NCI-H2081 (cell line): Measurements from ENCODE around the gene TPD52L3.

ENCODE experiments used
- DNase-seq, 2 experiments: peaks; one replicate each; lab custom pipeline; 2025; lab: John Stamatoyannopoulos, UW

TPD52L3 gene

DNA sequence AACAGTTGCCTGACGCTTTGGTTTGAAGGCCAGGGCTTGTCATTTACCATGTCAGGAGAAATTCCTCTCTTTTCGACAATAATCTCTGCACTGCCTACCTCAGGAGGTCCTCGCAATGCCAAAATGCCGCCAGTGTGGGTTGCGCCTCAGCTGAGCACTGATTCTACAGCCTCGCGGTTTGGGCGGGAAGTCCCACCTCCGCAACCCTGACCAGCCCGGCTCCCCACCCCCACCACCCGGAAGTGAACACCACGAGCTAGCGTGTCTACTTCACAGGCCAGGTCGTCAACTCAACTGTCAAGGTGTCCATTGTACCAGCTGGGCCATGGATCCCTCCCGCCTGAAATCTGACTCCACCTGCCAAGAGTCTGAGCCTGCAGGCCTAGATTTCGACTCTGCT is at the start of gene TPD52L3:
TSS of gene TPD52L3 (plus strand) at position 273 of the 400 bp plus-strand sequence. CDS start 221 bp downstream, outside the sequence.
- DNase-seq, result no peak

DNA sequence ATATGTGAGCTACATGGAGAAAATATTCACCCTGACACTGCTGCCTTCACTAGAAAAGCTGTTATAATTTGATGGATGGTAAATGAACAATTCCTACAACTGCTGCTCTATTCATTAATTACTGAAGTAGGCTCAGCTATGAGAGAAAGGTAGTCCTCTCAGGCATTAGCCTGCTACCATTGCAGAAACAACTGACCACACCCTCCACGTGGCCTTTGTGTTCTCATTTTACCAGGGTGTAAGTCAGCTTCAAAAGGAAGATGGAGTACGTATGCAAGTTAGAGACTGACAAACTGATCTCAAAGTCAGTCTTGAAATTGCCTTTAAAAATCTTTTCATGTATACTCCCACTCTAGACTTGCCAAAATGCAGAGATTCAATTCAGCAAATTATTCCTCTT is 26.3 kb upstream of the TPD52L3 start:
- no peak for DNase-seq

DNA sequence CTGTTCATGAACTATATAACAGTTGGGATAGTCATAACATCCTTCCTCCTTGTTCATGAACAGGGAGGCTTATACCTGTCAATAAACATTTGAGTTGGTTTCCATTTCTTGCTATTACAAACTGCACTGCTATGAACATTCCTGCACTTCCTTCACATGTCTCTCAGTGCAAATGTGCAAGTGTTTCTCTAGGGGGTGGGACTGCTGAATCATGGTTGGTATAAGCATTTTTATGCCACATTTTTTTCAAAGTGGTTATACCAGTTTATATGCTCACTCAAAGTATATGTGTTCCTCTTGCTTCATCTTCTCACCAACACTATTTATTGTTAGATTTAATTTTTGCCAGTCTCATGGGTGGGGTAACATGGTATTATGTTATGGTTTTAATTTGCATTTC is 25.8 kb upstream of the TPD52L3 start:
- no peak for DNase-seq

DNA sequence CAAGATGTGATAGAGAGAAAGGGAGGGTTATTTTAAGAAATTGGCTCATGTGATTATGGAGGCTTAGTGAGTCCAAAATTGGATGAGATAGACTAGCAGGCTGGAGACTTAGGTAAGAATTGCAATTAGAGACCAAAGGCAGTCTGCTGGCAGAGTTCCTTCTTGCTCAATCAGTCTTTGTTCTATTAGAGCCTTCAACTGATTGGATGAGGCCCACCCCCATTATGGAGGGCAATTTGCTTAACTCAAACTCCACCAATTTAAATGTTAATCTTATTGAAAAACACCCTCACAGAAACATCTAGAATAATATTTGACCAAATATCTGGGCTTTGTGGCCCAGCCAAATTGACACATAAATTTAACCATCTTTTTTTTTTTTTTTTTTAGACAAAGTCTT is 23.9 kb upstream of the TPD52L3 start:
- DNase-seq, result no peak

DNA sequence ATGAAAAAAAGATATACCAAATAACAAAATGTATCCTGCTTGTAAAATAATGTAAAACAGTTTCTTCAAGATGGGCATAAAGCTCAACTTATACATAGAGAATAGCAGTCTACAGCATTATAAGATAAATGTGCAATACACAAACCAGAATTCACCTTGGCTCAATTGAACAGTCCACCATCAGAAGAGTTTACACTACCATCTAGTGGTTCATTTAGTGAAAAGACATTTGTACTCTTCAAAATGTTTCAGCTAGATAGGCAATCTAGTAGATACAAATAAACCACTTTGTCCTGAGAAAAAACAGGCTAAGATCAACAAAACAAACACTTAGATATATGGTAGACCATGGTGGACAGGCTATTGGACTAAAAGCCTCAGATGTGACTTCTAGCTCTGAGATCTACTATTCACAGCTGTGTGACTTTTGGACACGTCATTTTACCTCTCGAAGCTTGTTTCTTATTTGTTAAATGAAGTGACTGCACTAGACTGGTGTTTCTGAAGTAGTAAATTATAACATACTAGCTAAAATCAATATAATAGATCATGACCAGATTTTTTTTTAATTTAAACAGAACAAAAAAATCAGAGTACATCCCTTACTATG is 22.1 kb upstream of the TPD52L3 start:
- peak; percentile 35 to 54 for DNase-seq

DNA sequence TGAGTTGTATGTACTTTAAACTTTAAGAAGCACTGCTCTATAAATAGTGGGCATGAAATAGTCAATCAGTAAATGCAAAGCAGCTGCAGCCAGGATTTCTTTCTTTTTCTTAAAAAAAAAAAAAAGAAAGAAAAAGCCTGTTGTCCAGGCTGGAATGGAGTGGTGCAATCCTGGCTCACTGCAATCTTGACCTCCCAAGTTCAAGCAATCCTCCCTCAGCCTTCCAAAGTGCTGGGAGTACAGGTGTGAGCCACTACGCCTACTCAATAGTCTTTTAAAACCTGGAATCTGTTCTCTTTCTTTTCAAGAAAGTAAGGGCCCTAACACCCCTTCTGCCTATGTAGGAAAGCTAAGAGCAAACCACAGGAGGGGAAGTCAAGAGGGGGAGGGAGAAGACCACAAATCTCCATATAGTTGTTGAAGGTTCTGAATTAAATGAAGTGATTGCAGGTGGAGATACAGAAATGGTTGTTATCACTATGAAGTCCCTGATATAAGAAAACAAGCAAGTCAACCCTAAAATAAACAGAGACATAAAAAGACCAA is 20.6 kb upstream of the TPD52L3 start:
- DNase-seq, result no peak

DNA sequence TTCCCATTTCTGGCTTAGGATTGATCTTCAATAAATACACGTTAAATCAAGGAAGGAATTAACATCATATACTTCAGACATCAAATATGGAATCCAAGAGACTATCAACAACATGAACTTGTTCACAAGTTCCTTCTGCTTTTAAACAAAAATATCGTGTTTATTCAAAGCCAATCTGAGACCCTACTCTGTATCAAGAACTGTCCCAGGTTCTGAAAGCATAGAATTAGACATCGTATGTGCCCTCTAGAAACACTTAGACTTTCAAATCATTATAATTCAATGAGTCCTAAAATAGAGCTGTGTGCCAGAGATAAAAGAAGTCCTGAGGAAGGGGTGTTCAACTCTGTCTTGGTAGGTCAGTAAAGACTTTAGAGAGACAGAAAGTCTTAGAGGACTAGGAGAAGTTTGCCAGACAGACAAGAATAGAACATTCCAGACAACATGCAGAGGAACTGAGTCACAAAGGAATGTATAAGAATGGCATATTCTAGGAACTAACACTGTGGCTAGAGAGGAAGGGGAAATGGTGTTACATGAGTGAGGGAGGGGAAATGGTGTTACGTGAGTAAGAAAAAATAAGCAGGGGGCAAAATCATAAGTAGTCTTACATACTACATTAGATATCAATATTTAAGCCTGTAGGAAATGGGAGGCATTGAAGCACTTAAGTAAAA is 2.9 kb downstream of the TPD52L3 start:
- DNase-seq, result no peak

DNA sequence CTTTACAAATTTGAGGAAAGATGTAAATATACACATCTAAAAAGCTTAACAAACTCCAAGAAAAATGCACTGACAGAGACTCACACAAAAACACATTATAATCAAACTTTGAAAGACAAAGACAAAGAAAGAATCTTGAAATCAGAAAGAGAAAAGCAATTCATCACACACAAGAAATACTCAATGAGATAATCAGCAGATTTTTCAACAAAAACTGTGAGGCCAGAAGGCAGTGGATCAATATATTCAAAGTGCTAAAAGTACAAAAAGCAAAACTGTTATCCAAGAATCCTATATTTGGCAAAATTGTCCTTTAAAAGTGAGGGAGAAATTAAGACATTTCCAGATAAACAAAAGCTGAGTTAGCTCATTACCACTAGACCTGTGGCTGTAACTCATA is 6.1 kb downstream of the TPD52L3 start:
- DNase-seq, result no peak

DNA sequence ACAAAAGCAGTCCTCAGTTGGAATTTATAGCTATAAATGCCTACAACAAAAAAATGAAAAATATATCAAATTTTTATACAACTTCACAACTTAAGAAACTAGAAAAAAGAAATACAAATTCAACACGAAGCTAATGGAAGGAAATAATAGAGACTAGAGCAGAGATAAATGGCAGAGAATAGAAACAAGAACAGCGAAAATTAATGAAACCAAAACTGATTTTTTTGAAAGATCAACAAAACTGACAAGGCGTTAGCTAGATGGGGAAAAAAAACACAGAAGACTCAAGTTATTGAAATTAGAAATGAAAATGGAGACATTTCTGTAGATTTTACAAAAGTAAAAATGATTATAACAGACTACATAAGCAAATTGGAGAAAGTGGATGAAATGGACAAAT is 20.6 kb downstream of the TPD52L3 start:
- no peak for DNase-seq

DNA sequence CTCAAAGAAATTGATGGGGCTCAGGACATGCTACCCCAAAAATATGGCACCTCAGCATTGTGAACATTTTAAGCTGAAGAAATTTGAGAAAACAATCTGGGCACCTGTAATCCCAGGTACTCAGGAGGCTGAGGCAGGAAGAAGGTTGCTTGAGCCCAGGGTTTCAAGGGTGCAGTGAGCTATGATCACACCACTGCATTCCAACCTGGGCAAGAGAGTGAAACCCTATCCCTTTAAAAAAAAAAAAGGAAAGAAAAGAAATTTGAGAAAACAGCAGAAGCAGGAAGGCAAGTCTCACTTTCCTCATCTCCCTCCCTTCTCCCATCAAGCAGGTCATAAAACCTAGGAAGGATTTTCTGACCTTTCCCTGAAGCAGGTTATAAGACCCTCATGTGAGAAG is 23.6 kb downstream of the TPD52L3 start:
- no peak for DNase-seq

DNA sequence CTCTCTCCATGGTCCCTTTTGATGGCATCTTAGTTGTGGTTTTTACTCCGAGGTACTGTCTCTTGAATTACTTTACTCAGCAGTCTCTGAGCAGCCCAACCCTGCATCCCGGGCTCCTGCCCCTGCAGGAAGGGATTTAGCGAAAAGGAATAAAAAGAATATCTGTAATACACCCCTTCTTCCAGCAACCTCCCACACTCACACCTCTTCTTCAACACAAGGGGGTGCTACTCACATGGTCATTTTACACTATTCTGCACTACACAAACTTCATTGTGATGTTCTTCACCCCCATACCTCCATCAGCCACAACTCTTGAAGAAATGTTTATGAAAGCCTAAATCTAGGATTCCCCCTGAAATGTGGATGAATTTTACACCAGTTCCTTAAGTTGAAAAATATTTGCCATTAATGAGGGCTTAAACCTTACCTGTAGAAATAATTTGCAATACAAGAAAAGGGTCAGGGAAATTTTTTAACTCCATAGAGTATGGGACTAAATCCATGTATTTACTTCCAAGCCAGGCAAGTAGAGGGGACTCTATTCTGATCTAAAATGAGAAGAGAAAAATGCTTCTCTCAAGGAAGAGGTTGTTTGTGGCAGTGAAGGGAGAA is 26.0 kb downstream of the TPD52L3 start:
- peak; percentile 64 to 74 for DNase-seq

DNA sequence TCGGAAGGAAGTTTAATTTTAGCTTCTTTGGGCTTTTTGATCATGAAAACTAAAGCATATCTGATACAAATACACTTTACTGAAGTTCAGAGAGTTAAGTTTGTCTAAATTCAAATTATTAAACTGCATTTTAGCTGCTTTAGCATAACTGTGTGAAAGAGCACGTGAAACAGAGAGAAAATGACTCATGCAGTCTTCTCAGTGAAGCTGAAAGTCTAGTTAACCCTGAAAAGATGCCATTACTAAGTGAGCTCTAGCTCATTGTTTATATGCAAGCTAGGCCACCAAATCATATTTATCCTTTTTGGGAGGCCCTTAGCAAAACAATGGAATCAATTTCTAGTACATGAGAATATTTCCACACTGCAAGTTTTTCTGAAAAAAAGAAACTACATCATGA is 27.6 kb downstream of the TPD52L3 start:
- no peak for DNase-seq

DNA sequence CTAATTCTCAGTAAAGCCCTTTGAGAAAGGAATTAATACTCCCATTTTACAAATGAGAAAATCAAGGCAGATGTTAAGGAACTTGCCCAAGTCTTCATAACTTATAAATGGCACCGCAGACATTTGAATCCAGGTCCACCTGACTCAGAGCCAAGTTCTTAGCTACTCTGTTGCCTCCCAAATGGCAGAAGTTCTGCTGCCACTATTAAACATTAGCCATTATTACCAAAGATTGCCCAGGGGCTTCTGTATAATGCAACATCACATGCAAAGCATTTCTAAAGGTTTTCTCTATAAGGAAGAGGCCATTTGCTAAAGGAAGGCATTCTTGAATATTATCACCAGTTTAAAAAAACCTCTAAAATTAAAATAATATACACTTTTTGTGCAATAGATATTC is 28.3 kb downstream of the TPD52L3 start:
- no peak for DNase-seq

DNA sequence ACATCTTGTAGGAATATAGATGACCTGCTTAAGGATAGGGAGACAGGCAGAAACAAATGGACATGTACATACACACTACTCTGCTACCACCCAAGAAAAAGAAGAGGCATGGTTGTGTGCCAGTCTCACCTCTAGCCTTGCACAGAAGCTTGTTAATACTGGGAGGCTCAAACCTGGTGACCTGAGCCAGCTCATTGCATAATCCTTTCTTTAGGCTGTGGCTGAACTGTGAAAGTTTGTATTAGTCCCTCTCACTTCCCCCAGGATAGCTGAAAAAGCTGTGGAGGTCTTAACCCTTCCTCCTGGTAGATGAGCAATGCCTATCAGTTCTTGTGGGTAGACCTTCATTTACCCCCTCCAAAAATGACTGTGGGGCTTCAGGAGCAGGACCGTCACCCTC is 28.7 kb downstream of the TPD52L3 start:
- DNase-seq, result no peak

DNA sequence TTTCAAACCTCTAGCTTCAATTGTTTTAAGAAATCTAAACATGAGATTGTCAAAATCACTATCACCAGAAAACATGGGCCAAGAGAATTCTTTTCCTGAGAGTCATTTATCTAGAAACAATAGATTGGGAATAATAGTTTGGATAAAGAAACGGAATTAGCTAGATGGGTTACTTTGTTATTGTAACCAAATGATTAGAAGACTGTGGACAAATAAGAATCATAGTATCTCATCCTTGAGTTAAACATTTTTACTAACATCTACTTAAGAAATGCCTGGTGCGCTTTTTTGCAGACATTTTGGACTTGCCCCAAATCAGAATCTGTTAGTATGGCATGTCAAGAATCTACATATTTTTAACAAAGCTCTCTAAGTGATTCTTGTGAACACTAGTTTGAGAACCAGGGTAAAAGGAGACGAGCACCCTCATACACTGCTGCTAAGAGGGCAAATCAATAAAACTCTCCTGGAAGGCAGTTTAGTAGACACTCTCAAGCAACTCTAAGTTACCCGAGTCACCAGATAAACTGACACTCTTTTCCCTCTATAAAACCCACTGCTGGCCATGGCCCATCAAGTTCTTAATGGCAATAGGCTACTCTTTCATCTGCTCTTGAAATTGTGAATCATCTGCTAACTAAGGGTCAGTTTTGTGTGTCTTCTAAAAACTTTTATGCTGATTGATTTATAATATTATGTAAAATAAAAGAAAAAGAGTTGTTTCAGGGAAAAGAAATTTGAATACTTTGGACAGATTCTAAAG is 39.1 kb downstream of the TPD52L3 start:
- DNase-seq, result no peak

DNA sequence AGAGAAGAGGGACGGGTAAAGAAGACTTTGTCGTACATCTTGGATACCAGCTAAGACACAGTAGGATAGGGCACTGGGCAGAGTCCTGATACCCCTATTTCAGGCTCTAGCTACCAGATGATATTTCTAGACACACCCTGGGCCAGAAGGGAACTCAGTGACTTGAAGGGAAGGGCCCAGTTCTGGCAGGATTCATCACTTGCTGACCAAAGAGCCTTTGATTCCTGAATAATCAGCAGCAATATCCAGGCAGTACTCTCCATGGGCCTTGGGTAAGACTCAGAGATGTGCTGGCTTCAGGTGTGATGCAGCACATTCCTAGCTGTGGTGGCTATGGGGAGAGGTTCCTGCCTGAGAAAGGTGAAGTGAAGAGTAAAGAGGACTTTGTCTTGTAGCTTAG is 40.7 kb downstream of the TPD52L3 start:
- no peak for DNase-seq
